COLO829 (cell line): Measurements from ENCODE around the gene NDUFS7.

Source experiments
- DNase-seq: peaks from one replicate; pipeline ENCODE4 v3.0.0; 2012; ENCODE audit warnings: low spot score

Gene NDUFS7

DNA sequence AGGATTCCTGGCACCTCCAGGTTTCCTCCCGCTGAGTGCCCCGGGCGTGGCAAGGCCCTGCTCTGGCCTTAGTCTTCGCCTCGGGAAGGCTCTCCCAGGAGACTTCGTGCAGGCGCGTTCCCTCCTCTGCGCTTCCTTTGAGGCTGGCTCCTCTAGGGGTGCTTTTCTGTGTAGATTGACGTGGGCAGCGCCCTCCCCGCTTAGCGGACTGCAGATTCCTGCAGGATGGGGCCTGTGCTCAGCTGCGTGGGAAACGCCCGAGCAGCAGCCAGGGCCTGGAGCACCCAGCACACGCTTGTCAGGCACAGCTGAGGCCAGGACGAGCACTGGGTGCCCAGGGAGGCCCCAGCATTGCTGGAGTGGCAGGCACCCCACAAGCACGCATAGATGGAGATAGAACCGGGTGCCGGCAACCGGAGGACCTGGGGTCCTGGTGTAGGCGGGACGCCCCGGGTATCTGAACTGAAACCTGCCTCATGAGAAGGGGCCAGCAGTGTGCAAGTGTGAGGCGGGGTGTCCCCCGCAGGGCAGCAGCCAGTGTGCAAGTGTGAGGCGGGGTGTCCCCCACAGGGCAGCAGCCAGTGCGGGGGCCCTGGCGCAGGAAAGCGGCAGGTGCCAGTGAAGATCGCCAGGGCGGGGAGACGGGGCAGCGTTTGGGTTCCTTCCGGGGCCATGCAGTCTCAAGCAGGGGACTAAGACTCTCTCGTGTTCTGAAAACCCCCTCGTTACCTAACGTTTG lies 3.4 kb downstream of the NDUFS7 start:
- DNase-seq = no peak

DNA sequence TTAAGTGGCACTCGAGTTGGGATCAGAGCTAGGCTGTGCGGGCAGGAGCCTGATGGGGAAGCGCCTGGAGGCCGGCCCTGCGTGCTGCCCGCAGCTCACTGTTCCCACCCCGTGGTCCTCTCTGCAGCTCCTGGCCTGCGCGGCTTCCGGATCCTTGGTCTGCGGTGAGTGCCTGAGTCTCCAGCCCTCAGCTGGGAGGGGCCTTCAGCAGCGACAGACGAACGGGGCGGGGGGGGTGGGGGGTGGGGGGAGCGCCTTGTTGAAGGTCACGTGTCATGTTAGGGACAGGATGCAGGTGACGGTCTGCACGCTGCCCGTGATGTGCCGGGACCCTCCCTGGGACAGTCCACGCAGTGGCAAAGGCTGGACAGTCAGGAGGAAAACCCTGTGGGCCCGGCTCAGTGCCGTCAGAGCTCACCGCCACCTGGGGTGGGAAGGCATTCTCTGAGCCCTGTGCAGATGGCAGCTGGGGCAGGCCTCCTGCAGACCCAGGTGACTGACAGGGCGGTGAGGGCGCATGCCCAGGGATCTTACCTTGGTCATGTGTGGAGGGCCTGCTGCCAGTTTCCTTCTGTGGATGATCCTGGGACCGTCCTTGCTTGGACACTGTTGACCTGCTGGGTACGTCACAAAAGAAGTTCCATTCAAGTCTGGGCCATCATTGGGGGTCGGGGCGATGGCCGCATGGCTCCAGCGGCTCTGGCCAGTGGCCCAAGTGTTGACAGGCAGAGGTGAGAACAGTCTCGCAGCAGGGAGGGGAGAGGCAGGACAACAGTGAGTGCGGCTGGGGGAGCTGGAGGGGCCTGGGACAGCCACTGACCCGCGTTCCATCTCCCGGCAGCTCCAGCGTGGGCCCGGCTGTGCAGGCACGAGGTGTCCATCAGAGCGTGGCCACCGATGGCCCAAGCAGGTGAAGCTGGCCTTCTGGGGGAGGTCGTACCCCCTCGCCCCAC lies 4.3 kb downstream of the NDUFS7 start:
- DNase-seq = no peak

DNA sequence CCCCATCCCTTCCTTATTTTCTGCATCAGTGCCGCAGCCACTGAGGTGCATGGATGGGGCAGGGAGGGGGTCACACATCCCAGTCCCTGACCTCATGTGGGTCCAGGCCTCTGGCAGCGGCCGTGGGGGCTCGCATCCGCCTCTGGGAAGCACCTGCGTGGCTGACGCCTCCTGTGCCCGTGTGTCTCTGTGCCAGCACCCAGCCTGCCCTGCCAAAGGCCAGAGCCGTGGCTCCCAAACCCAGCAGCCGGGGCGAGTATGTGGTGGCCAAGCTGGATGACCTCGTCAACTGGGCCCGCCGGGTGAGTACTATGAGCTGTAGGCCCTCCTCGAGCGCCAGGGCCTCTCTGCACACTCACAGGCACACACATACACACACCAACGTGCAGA lies 4.9 kb downstream of the NDUFS7 start:
- DNase-seq = no peak

- DNase-seq = no peak
Measured at GRCh38 chr19:1389033-1389940, 5.6 kb downstream of the NDUFS7 start.

GRCh38 chr19:1390890-1391423 lies 7.2 kb downstream of the NDUFS7 start:
- DNase-seq = no peak

GRCh38 chr19:1392407-1392806 lies 8.7 kb downstream of the NDUFS7 start:
- no peak for DNase-seq

GRCh38 chr19:1392939-1393530 lies 9.3 kb downstream of the NDUFS7 start:
- no peak for DNase-seq

GRCh38 chr19:1393841-1394240 lies 10.1 kb downstream of the NDUFS7 start:
- no peak for DNase-seq

- no peak for DNase-seq
Measured at GRCh38 chr19:1394252-1395193, 10.8 kb downstream of the NDUFS7 start.

- no peak for DNase-seq
Measured at GRCh38 chr19:1395194-1396018, 11.7 kb downstream of the NDUFS7 start.

GRCh38 chr19:1396019-1396767 lies 12.5 kb downstream of the NDUFS7 start:
- no peak for DNase-seq

GRCh38 chr19:1396768-1397679 lies 13.3 kb downstream of the NDUFS7 start:
- no peak for DNase-seq

DNA sequence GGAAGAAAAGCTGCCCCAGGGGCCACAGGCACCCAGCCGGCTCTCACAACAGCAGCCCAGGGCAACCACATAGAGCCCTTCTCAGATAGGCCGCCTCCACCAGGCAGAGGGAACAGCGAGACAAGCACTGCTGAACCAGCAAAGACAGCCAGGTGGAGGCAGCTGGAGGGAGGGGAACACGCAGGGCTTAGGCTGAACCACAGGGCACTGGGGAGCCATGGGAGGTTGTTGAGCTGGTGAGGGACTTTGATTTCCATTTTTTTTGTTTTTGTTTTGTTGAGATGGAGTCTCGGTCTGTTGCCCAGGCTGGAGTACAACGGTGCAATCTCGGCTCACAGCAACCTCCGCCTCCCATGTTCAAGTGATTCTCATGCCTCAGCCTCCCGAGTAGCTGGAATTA lies 14.1 kb downstream of the NDUFS7 start:
- DNase-seq = no peak

DNA sequence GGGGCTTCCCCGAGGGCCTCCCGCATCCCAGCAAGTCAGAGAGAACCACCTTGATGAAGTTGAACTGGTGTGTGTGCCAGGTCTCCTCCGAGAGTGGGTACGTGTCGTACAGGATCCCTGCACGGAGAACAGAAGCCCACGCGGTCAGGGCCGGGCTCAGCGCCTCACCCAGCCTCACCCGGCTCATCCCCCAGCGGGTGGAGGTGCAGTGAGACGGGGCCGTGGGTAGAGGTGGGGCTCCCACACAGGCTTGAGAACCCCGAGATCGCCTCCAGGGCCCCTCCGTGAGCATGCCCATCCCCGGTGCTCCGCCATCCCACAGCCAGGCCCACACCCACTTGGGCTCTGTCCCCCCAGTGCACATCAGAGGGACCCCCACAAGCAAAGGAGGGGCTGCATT lies 15.4 kb downstream of the NDUFS7 start:
- no peak for DNase-seq

DNA sequence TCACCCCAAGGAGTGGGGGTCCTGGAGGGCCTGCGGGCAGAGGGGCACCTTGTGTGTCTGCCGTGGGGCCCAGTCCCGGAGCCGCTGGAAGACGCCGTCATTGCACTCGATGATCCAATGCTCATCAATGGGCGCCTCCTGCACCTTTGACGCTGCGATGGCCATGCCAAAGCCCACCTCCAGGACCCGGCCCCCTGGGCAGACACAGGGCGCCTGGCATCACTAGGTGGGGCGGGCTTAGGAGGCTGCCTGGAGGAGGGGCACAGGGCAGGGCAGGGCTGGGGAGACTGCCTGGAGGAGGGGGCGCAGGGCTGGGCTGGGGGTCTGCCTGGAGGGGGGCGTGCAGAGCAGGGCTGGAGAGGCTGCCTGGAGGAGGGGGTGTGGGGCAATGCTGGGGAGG lies 16.0 kb downstream of the NDUFS7 start:
- no peak for DNase-seq

GRCh38 chr19:1400281-1401137 lies 16.8 kb downstream of the NDUFS7 start:
- DNase-seq = no peak
